Osteoblast (primary cell): ENCODE measurements around the gene HSPB6. TPM values are rescaled to one million over a fixed set of nuclear protein-coding genes. Genes with fewer than 3 reads are reported as not detected.

Experiments
- DNase-seq: peaks from one replicate; pipeline ENCODE4 v3.0.0; 2011; ENCODE audit warnings: low spot score, mixed read lengths; ENCODE audit not compliant: insufficient read length; ENCODE audit errors: missing footprints
- H2AFZ ChIP-seq: 2 replicates; pipeline ENCODE4 v1.6.0; 2011; ENCODE audit warnings: mild to moderate bottlenecking, low read length
- H3K27ac ChIP-seq: 2 replicates; pipeline ENCODE4 v1.5.1; 2011; ENCODE audit warnings: mild to moderate bottlenecking, low read depth, low read length, moderate library complexity
- H3K27me3 ChIP-seq: 2 replicates; pipeline ENCODE4 v1.6.0; 2012; ENCODE audit warnings: mild to moderate bottlenecking, control low read depth, inconsistent platforms, low read length, moderate library complexity; ENCODE audit not compliant: insufficient read depth
- H3K36me3 ChIP-seq: 2 replicates; pipeline ENCODE4 v1.5.1; 2011; ENCODE audit warnings: mild to moderate bottlenecking, low read length, control low read depth, moderate library complexity; ENCODE audit not compliant: insufficient read depth
- H3K4me1 ChIP-seq: 2 replicates; pipeline ENCODE4 v1.5.1; 2011; ENCODE audit warnings: mild to moderate bottlenecking, low read length, control low read depth, moderate library complexity; ENCODE audit not compliant: insufficient read depth
- H3K4me2 ChIP-seq: 2 replicates; pipeline ENCODE4 v1.6.0; 2011; ENCODE audit warnings: mild to moderate bottlenecking, low read length; ENCODE audit not compliant: insufficient read depth
- H3K4me3 ChIP-seq: fragments of 200-600 bp; sonication (generic); 3 replicates; pipeline ENCODE4 v1.5.1; 2012; ENCODE audit warnings: mild to moderate bottlenecking, low read length, inconsistent platforms; ENCODE audit not compliant: insufficient read depth
- H3K79me2 ChIP-seq: 2 replicates; pipeline ENCODE4 v1.6.0; 2012; ENCODE audit warnings: mild to moderate bottlenecking, low read length, control low read depth, inconsistent platforms; ENCODE audit not compliant: insufficient read depth
- H3K9me3 ChIP-seq: 2 replicates; pipeline ENCODE4 v1.5.1; 2011; ENCODE audit warnings: low read depth, low read length, control low read depth
- H4K20me1 ChIP-seq: 2 replicates; pipeline ENCODE4 v1.6.0; 2012; ENCODE audit warnings: mild to moderate bottlenecking, low read length, control low read depth; ENCODE audit not compliant: insufficient read depth
- CTCF ChIP-seq: IDR thresholded peaks from 2 replicates; pipeline ENCODE4 v1.5.1; 2011; ENCODE audit warnings: mild to moderate bottlenecking, low read depth, low read length, moderate library complexity; ENCODE audit errors: extremely low read depth
- total RNA-seq: library from RNA; depleted of rRNA; stranded (reverse); fragments of >200 nt; gene quantifications from 2 replicates; pipeline ENCODE4 v1.2.3, GENCODE V29; 2012

Gene HSPB6
- total RNA-seq, 1 donor = 14.5 TPM

GRCh38 chr19:35783469-35784434, 26.9 kb upstream of the HSPB6 start:
- Histone ChIP-seq H3K27me3 (no peaks in the 10 kb centered on the region), H3K4me2 (no peak overlapping the region), H3K4me3 (no peak overlapping the region), H3K79me2 (no peaks in the 10 kb centered on the region), H3K9me3 (no peaks in the 10 kb centered on the region), H4K20me1 (no peaks in the 10 kb centered on the region), H2AFZ (no peak overlapping the region), H3K27ac (no peak overlapping the region), H3K36me3 (no peaks in the 10 kb centered on the region), H3K4me1 (no peaks in the 10 kb centered on the region)
- peak; percentile 81 for DNase-seq
- TF ChIP-seq CTCF = no peak

GRCh38 chr19:35782589-35782988, 25.8 kb upstream of the HSPB6 start:
- DNase-seq = peak; percentile 82
- H4K20me1 ChIP-seq = no peaks in the 10 kb centered on the region
- no peaks in the 10 kb centered on the region for H3K4me1 ChIP-seq
- TF ChIP-seq CTCF = no peak
- no peak overlapping the region for H3K4me3 ChIP-seq
- H3K79me2 ChIP-seq = no peaks in the 10 kb centered on the region
- H3K4me2 ChIP-seq = no peak overlapping the region
- H3K9me3 ChIP-seq = no peaks in the 10 kb centered on the region
- no peaks in the 10 kb centered on the region for H3K36me3 ChIP-seq
- no peak overlapping the region for H2AFZ ChIP-seq
- H3K27ac ChIP-seq = no peak overlapping the region
- H3K27me3 ChIP-seq = no peaks in the 10 kb centered on the region

- Histone ChIP-seq H3K27ac (no peak overlapping the region), H3K36me3 (no peaks in the 10 kb centered on the region), H3K9me3 (no peaks in the 10 kb centered on the region), H3K27me3 (no peaks in the 10 kb centered on the region), H2AFZ (no peak overlapping the region), H3K4me1 (no peaks in the 10 kb centered on the region), H3K79me2 (no peaks in the 10 kb centered on the region), H3K4me2 (no peak overlapping the region), H4K20me1 (no peaks in the 10 kb centered on the region), H3K4me3 (no peak overlapping the region)
- DNase-seq = peak; percentile 51
- no peak for TF ChIP-seq CTCF
Measured at GRCh38 chr19:35781650-35782049, 24.8 kb upstream of the HSPB6 start.

GRCh38 chr19:35780717-35781116, 23.9 kb upstream of the HSPB6 start:
- no peak overlapping the region for H3K4me2 ChIP-seq
- H3K4me3 ChIP-seq = no peak overlapping the region
- H2AFZ ChIP-seq = no peak overlapping the region
- no peaks in the 10 kb centered on the region for H3K36me3 ChIP-seq
- H3K27ac ChIP-seq = no peak overlapping the region
- no peaks in the 10 kb centered on the region for H3K4me1 ChIP-seq
- no peaks in the 10 kb centered on the region for H4K20me1 ChIP-seq
- no peaks in the 10 kb centered on the region for H3K9me3 ChIP-seq
- H3K79me2 ChIP-seq = peaks cover 2% of the 10 kb centered on the region
- peak; percentile 47 for DNase-seq
- H3K27me3 ChIP-seq = no peaks in the 10 kb centered on the region
- no peak for TF ChIP-seq CTCF
